ENCODE data around the gene CCDC88B.

The CCDC88B gene

DNA sequence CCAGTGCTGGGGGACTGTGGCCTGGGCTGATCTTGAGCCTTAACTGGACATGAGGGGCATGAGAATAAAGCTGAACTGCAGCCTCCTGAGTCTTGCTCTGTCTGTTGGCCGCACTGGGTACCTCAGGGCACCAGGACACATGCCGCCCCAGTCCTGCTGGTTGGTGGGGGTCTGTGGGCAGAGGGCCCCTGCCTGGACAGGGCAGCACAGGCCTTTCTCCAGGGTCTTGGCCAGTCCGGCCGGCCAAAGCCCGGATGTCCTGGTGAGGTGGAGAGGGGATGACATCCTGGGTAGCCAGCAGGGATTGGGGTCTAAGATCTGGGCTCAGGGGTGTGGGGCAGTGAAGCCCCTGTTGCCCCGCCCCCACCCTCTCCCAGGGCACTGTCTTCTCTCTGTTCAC lies 17.4 kb downstream of the CCDC88B start:
- no peak for DNase-seq (ENCODE audit: low read depth)
- no peak for TF ChIP-seq CTCF (IDR thresholded peaks at IDR 0.05; ENCODE audit: low read length, missing control alignments)
- H3K4me3 ChIP-seq (replicated peaks; ENCODE audit: low read depth, low read length), result no peak overlapping the region

GRCh38 chr11:64357904-64358535 lies 18.0 kb downstream of the CCDC88B start:
- no peak for TF ChIP-seq CTCF (IDR thresholded peaks at IDR 0.05; ENCODE audit: low read length, missing control alignments)
- no peak for DNase-seq (ENCODE audit: low read depth)
- H3K4me3 ChIP-seq (replicated peaks; ENCODE audit: low read depth, low read length), result peak overlapping the region; percentile 56

DNA sequence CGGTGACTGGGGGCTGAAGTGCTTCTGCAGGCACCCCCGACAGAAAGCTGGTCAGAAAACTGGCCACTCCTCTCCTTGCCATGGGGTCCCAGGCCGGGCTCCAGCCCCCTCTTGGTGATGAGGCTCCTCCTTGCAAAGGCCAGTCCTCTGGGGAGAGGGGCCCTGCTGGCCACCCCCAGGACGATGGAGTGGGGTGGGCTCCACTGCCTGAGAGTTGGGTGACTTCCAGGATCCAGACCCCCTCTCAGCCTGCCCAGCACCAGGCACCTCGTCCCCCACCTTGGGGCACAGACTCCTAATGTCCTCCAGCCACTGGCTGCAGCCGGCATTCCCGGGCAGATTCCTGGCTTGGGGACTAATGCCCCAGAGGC lies 18.5 kb downstream of the CCDC88B start:
- H3K4me3 ChIP-seq (replicated peaks; ENCODE audit: low read depth, low read length), result peak overlapping the region; percentile 56
- DNase-seq (ENCODE audit: low read depth), result no peak
- TF ChIP-seq CTCF (IDR thresholded peaks at IDR 0.05; ENCODE audit: low read length, missing control alignments), result no peak

- TF ChIP-seq CTCF (IDR thresholded peaks at IDR 0.05; ENCODE audit: low read length, missing control alignments), result no peak
- DNase-seq (ENCODE audit: low read depth), result peak; percentile 50
- peak within 1 kb of the TSS; percentile 86 for H3K4me3 ChIP-seq (replicated peaks; ENCODE audit: low read depth, low read length)
Measured at GRCh38 chr11:64358907-64359711, 19.1 kb downstream of the CCDC88B start, which contains the start of gene RPS6KA4. TSS of gene RPS6KA4 (plus strand) at chr11:64359162. CDS start at chr11:64359236, 74 bp downstream.

GRCh38 chr11:64359712-64360445 lies 19.9 kb downstream of the CCDC88B start:
- no peak for TF ChIP-seq CTCF (IDR thresholded peaks at IDR 0.05; ENCODE audit: low read length, missing control alignments)
- H3K4me3 ChIP-seq (replicated peaks; ENCODE audit: low read depth, low read length), result peak overlapping the region; percentile 86
- no peak for DNase-seq (ENCODE audit: low read depth)

GRCh38 chr11:64360448-64360921 lies 20.5 kb downstream of the CCDC88B start:
- TF ChIP-seq CTCF (IDR thresholded peaks at IDR 0.05; ENCODE audit: low read length, missing control alignments), result no peak
- no peak overlapping the region for H3K4me3 ChIP-seq (replicated peaks; ENCODE audit: low read depth, low read length)

More at GRCh38 chr11:64360448-64360921, 20.5 kb downstream of the CCDC88B start:
- no peak for DNase-seq (ENCODE audit: low read depth)
